NOMO-1 treated with DMSO at 0.1 percent for 48 hours (cell line): Measurements from ENCODE around the gene BIN1.
A peak's percentile ranks its signal among the peaks of the same experiment; 100 is the strongest.

ENCODE experiments used
- DNase-seq: peaks from one replicate; lab custom pipeline; 2025; ENCODE audit not compliant: unreplicated experiment; lab: John Stamatoyannopoulos, UW

The BIN1 gene

GRCh38 chr2:127091148-127091547 lies 15.8 kb downstream of the BIN1 start:
- DNase-seq: no peak

- no peak for DNase-seq
These were observed 16.5 kb downstream of the BIN1 start for GRCh38 chr2:127090281-127091120.

- no peak for DNase-seq
These were observed 17.3 kb downstream of the BIN1 start for GRCh38 chr2:127089478-127090235.

- DNase-seq: no peak
These were observed 18.2 kb downstream of the BIN1 start for GRCh38 chr2:127088706-127089105.

DNA sequence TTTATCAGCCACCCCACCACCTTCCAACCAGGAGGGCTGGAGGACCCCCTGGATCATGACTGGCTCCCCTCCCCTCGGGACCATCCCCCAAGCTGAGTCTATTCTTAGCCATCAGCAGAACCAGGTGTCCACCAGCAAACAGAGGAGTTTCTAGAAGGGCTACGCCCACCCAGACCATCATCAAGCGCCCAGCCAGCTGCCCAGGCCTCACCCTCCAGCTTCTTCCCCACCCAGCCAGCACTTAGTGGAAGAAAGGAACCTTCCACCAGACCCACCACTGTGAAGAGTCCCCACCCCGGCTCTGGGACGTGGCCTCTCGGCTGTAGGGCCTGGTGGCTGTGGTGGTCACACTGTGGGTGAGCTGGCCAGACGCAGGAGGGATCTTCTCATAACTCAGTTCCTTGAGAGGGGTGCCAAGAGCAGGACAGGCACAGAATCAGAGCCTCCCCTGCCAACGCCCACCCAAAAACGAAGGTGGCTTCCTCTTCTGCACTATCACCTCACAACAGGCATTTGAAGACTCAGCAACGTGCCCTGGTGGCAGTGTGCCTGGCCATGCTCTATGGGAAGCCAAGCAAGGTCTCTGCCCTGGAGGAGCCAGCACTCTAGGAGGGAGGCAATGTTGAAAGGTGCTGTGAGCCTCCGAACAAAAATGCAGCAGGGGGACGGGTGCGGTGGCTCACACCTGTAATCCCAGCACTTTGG lies 19.0 kb downstream of the BIN1 start:
- DNase-seq: no peak

DNA sequence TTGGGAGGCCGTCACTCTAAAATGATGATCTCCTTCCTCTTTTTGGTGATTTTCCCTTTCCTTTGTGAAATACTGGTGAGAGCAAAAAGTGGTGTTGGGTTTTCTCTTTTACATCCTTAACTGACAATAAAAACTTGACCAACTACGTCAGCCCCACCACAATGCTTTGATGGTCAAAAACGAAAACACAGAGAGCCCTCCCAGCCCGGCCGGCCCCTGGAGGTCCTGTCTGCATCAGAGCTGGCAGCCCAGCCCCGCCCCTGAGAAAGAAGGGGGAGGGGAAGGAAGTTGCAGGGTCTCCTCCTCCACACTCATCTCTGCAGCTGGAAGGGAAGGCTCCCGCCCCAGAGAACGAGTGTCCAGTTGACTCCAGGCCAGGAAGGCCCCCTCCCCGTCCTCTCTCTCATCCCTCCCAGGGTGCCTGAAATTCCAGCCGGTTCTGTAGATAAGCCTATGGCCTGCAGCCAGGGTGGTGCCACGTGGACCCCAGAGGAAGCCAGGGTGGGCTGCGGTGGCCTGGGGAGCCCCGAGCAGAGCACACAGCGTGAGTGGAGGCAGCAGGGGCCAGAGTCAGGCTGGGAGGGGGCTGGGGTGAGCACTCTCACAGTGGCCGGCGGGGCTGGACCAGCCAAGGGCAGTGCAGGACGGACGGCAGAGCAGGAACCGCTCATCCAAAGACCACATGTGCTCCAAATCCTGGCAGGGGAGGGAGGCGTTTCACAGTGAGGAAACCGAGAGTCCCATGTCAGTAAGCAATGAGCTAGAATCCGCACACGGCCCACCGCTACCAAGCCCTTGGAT lies 19.8 kb downstream of the BIN1 start:
- DNase-seq: peak; percentile 79

GRCh38 chr2:127085317-127085681 lies 21.7 kb downstream of the BIN1 start:
- DNase-seq: peak; percentile 7

- DNase-seq: no peak
These were observed 22.2 kb downstream of the BIN1 start for GRCh38 chr2:127084611-127085316.

- DNase-seq: no peak
These were observed 23.0 kb downstream of the BIN1 start for GRCh38 chr2:127083819-127084503.

GRCh38 chr2:127082974-127083373 lies 24.0 kb downstream of the BIN1 start:
- DNase-seq: no peak

GRCh38 chr2:127081826-127082633 lies 24.9 kb downstream of the BIN1 start:
- DNase-seq: no peak

- no peak for DNase-seq
These were observed 25.8 kb downstream of the BIN1 start for GRCh38 chr2:127080938-127081755.

GRCh38 chr2:127080226-127080937 lies 26.6 kb downstream of the BIN1 start:
- no peak for DNase-seq

DNA sequence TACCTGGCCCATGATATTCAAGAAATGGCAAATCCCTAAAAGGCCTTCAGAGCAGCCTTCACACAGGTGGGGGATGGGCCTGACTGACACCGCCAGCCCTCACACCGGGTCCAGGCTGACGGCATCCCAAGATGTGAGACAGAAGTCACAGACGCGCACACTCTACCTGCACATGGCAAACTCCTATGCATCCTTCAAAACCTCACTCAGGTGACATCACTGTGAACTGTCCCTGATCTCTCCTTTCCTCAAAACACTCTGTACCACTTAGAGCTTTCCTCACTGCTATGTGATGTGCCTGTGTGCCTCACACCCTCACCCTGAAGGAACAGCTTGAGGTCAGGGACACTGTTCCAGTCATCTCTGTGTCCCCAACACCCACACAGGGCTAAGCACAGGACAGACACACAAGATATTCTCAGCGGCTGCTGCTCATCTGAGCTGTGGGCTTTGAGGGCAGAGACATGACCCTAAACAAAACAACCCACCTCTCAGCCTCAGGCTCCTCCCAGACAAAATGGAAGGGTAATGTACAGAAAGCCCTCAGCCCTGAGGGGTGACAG lies 27.5 kb downstream of the BIN1 start:
- no peak for DNase-seq

GRCh38 chr2:127078666-127079270 lies 28.2 kb downstream of the BIN1 start:
- no peak for DNase-seq

- no peak for DNase-seq
These were observed 28.9 kb downstream of the BIN1 start for GRCh38 chr2:127078028-127078427.

DNA sequence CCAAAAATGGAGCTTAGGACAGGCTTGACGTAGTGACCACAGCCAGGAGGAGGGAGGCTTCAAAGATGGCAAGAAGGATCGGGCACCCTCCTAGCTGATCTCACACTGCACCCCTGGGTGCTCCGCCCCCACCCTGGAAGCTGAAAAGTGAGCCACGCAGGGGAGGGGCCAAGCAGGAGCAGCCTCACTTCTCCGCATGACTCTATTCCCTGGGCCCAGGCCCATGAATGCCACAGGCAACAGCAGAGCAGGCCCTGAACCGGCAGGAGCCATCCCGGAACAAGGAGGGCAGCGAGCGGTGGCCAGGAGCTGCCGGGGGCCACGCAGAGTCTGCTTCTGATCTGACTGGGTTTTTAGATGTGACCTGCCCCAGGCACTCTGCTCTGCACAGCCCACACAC lies 30.0 kb downstream of the BIN1 start:
- no peak for DNase-seq
